ENCODE results near the gene EFNA2. TPM values are rescaled to one million over a fixed set of nuclear protein-coding genes. Genes with fewer than 3 reads are reported as not detected.

Gene EFNA2
- polyA plus RNA-seq, 1 donor from 2014 or later: 10.3 TPM

- no peaks in the 10 kb centered on the region for H3F3A ChIP-seq (ENCODE audit: insufficient read depth, low read length, poor library complexity, severe bottlenecking)
- H3K36me3 ChIP-seq (ENCODE audit: insufficient read depth, low read length): no peaks in the 10 kb centered on the region
- H3K9ac ChIP-seq (ENCODE audit: low read length): no peak overlapping the region
- TF ChIP-seq, protein P1, sequence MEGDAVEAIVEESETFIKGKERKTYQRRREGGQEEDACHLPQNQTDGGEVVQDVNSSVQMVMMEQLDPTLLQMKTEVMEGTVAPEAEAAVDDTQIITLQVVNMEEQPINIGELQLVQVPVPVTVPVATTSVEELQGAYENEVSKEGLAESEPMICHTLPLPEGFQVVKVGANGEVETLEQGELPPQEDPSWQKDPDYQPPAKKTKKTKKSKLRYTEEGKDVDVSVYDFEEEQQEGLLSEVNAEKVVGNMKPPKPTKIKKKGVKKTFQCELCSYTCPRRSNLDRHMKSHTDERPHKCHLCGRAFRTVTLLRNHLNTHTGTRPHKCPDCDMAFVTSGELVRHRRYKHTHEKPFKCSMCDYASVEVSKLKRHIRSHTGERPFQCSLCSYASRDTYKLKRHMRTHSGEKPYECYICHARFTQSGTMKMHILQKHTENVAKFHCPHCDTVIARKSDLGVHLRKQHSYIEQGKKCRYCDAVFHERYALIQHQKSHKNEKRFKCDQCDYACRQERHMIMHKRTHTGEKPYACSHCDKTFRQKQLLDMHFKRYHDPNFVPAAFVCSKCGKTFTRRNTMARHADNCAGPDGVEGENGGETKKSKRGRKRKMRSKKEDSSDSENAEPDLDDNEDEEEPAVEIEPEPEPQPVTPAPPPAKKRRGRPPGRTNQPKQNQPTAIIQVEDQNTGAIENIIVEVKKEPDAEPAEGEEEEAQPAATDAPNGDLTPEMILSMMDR (IDR thresholded peaks at IDR 0.05; ENCODE audit: poor library complexity, severe bottlenecking): no peak
- TF ChIP-seq REST (IDR thresholded peaks at IDR 0.05; ENCODE audit: borderline replicate concordance) (no peak), EP300 (conservative IDR thresholded peaks at IDR 0.05; ENCODE audit: poor library complexity, severe bottlenecking) (no peak), SMC3 (conservative IDR thresholded peaks at IDR 0.05; ENCODE audit: poor library complexity) (no peak), RAD21 (conservative IDR thresholded peaks at IDR 0.05) (no peak), TAF1 (IDR thresholded peaks at IDR 0.05; ENCODE audit: low read depth) (no peak), MXI1 (conservative IDR thresholded peaks at IDR 0.05; ENCODE audit: poor library complexity, severe bottlenecking) (no peak), EZH2 (IDR thresholded peaks at IDR 0.05; ENCODE audit: borderline replicate concordance, insufficient read depth, low read length, poor library complexity, severe bottlenecking) (no peak), POLR2AphosphoS5 (IDR thresholded peaks at IDR 0.05) (no peak)
- H3K4me2 ChIP-seq (ENCODE audit: low read length): no peak overlapping the region
- no peak overlapping the region for H3K4me3 ChIP-seq (ENCODE audit: low read length)
- H2AFZ ChIP-seq (ENCODE audit: low read depth, low read length): no peak overlapping the region
- H3K27me3 ChIP-seq (ENCODE audit: insufficient read depth, low read depth, low read length): no peaks in the 10 kb centered on the region
- H3K27ac ChIP-seq (ENCODE audit: low read length): no peak overlapping the region
- H3K9me3 ChIP-seq (ENCODE audit: low read length): no peaks in the 10 kb centered on the region
- peaks cover 18% of the 10 kb centered on the region for H3K79me2 ChIP-seq (replicated peaks; ENCODE audit: insufficient read depth, low read length)
- H4K20me1 ChIP-seq (ENCODE audit: insufficient read depth): no peaks in the 10 kb centered on the region
- H3K9me2 ChIP-seq (ENCODE audit: insufficient read depth, low read length): no peaks in the 10 kb centered on the region
Measured at GRCh38 chr19:1292419-1293151, 6.9 kb downstream of the EFNA2 start.

DNA sequence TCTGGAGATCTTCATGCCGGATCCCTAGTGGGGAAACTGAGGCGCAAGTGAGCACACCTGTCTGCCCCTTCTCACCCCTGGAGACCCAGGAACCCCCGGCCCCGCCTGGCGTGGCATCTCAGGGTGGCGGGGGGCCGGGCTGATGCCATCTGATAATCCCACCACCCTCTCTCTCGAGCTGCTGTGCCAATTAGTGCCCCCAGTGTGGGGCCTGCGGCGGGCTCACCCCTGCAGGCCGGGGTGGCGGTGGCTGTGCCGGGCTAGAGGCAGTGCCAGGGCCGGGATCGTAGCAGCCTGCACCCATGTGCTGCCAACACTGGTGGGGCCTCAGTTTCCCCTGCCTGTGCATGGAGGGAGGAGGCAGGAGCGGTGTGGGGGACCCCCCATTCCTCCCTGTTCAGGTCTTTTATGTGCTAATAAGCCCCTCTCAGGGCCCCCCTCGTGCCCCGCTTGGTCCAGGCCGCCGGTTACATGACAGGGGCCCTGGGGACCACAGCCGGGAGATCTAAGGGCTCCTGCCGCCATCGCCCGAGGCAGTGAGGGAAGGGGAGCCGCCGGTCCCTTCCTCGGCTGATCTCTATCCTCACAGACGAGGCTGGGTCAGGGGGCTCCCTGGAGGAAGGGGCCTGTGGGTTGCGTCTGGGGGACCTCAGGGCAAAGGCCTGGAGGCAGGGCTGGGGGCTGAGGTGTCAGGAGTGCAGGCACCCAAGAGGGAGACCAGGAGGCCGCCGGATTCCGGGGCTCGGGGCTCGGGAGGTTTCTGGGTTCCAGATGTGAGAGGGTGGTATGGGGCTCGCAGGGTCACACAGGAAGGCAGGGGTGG lies 8.3 kb downstream of the EFNA2 start:
- Histone ChIP-seq H3F3A (ENCODE audit: insufficient read depth, low read length, poor library complexity, severe bottlenecking) (no peaks in the 10 kb centered on the region), H4K20me1 (ENCODE audit: insufficient read depth) (no peaks in the 10 kb centered on the region), H3K36me3 (ENCODE audit: insufficient read depth, low read length) (no peaks in the 10 kb centered on the region), H3K79me2 (replicated peaks; ENCODE audit: insufficient read depth, low read length) (peaks cover 9% of the 10 kb centered on the region), H3K9me3 (ENCODE audit: low read length) (no peaks in the 10 kb centered on the region), H2AFZ (ENCODE audit: low read depth, low read length) (no peak overlapping the region), H3K9ac (ENCODE audit: low read length) (no peak overlapping the region), H3K4me2 (ENCODE audit: low read length) (no peak overlapping the region), H3K27ac (ENCODE audit: low read length) (no peak overlapping the region), H3K27me3 (ENCODE audit: insufficient read depth, low read depth, low read length) (no peaks in the 10 kb centered on the region), H3K9me2 (ENCODE audit: insufficient read depth, low read length) (no peaks in the 10 kb centered on the region), H3K4me3 (ENCODE audit: low read length) (no peak overlapping the region)
- TF ChIP-seq REST (IDR thresholded peaks at IDR 0.05; ENCODE audit: borderline replicate concordance): no peak
- TF ChIP-seq MXI1 (conservative IDR thresholded peaks at IDR 0.05; ENCODE audit: poor library complexity, severe bottlenecking): no peak
- TF ChIP-seq, protein P1 (IDR thresholded peaks at IDR 0.05; ENCODE audit: poor library complexity, severe bottlenecking): no peak
- no peak for TF ChIP-seq TAF1 (IDR thresholded peaks at IDR 0.05; ENCODE audit: low read depth)
- TF ChIP-seq EZH2 (IDR thresholded peaks at IDR 0.05; ENCODE audit: borderline replicate concordance, insufficient read depth, low read length, poor library complexity, severe bottlenecking): no peak
- no peak for TF ChIP-seq SMC3 (conservative IDR thresholded peaks at IDR 0.05; ENCODE audit: poor library complexity)
- no peak for TF ChIP-seq RAD21 (conservative IDR thresholded peaks at IDR 0.05)
- TF ChIP-seq EP300 (conservative IDR thresholded peaks at IDR 0.05; ENCODE audit: poor library complexity, severe bottlenecking): no peak
- no peak for TF ChIP-seq POLR2AphosphoS5 (IDR thresholded peaks at IDR 0.05)
